Aortic smooth muscle cell (primary cell): Measurements from ENCODE around the gene GDF3. TPM values are rescaled to one million over a fixed set of nuclear protein-coding genes. Genes with fewer than 3 reads are reported as not detected.

Experiments
- total RNA-seq: library from RNA; depleted of rRNA; stranded (reverse); fragments of >200 nt; gene quantifications from 2 replicates; pipeline ENCODE4 v1.2.3, GENCODE V29; 2014

The GDF3 gene
- not detected in 2 replicates for total RNA-seq

GRCh38 chr12:7695566-7696197, at the start of gene GDF3:
TSS of gene GDF3 (minus strand) at chr12:7695775. CDS start at chr12:7695728, 47 bp downstream.

GRCh38 chr12:7711133-7711532, 15.6 kb upstream of the GDF3 start, which contains the start of gene DPPA3:
TSS of gene DPPA3 (plus strand) at chr12:7711433. CDS start at chr12:7711571, 138 bp downstream.

Other genes with a start within 250 kb of the GDF3 start
- under 0.01 TPM in 1 of 2 replicates, not detected in the other for gene CD163, start 192.0 kb downstream of the GDF3 start, total RNA-seq
- not detected in 2 replicates for gene APOBEC1, start 29.9 kb downstream of the GDF3 start, total RNA-seq
- gene DPPA3, start 15.7 kb upstream of the GDF3 start, total RNA-seq: not detected in 2 replicates
- gene CLEC4C, start 51.6 kb upstream of the GDF3 start, total RNA-seq: not detected in 2 replicates
- gene NANOGNB, start 69.4 kb upstream of the GDF3 start, total RNA-seq: not detected in 2 replicates
- gene NANOG, start 93.6 kb upstream of the GDF3 start, total RNA-seq: not detected in 2 replicates
- gene SLC2A14, start 177.1 kb upstream of the GDF3 start, total RNA-seq: 0.31 TPM in 1 of 2 replicates, not detected in the other
- gene SLC2A3, start 240.4 kb upstream of the GDF3 start, total RNA-seq: 36.7 and 47.7 TPM in 2 replicates